Gastroesophageal sphincter (tissue), 3 donors: Measurements from ENCODE around the gene FBL.

Source experiments
- EP300 ChIP-seq: sonication (generic); formaldehyde crosslinking; IDR thresholded peaks from one replicate; pipeline ENCODE4 v1.6.1; 2017; ENCODE audit warnings: antibody characterized with exemption, mild to moderate bottlenecking
- POLR2A ChIP-seq, 2 donors: fragments of 450-650 bp; IDR thresholded peaks; one replicate each; pipeline ENCODE4 v1.6.1; 2017; ENCODE audit warnings: antibody characterized with exemption in 2 of 2, mild to moderate bottlenecking in 2 of 2, moderate library complexity in 1 of 2
- TF ChIP-seq, protein P1 (sequence below), 4 experiments: fragments of 200-600 bp in 2 of 4; fragments of 450-650 bp in 2 of 4; sonication (generic) in 1 of 4; IDR thresholded peaks; one replicate each; pipeline ENCODE4 v1.5.1; 2017 to 2019; ENCODE audit warnings: antibody characterized with exemption in 4 of 4, mild to moderate bottlenecking in 2 of 4, moderate library complexity in 2 of 4

DNA sequence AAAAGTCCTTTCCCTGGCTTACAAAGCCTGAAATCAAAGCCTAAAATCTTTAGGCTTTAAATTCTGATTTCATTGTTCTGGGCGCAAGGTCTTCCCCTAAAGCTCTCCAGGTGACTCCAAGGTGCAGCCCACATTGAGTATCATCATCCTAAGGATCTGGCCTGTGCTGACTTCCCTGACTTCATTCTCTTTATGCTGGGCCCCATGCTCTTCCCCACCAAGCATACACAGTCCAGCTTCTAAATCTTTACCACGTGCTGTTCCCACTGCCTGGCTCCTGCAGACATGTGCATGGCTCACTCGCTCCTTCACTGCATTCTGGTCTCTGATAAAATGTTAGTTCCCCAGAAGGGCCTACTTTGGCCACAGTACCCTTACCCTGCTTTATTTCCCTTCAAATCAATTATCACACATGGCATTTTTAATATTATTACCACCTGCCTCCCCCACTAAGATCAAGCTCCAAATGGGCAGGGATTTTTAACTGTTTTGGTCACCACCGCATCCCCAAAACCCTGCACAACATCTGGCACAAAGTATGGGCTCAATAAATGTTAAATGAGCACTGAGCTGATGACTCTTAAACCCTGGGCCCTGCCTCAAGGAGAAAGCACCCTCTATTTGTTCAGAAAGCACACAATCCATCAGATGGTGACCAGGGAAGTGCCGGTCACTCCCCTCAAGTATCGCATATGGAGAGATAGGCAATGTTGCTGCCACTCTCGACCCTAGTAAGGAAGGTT is 3.3 kb downstream of the FBL start:
- TF ChIP-seq, protein P1, sequence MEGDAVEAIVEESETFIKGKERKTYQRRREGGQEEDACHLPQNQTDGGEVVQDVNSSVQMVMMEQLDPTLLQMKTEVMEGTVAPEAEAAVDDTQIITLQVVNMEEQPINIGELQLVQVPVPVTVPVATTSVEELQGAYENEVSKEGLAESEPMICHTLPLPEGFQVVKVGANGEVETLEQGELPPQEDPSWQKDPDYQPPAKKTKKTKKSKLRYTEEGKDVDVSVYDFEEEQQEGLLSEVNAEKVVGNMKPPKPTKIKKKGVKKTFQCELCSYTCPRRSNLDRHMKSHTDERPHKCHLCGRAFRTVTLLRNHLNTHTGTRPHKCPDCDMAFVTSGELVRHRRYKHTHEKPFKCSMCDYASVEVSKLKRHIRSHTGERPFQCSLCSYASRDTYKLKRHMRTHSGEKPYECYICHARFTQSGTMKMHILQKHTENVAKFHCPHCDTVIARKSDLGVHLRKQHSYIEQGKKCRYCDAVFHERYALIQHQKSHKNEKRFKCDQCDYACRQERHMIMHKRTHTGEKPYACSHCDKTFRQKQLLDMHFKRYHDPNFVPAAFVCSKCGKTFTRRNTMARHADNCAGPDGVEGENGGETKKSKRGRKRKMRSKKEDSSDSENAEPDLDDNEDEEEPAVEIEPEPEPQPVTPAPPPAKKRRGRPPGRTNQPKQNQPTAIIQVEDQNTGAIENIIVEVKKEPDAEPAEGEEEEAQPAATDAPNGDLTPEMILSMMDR (IDR thresholded peaks at IDR 0.05) = no peak
- TF ChIP-seq EP300 (no peak), POLR2A (IDR thresholded peaks at IDR 0.05) (no peak)
